Gastrocnemius medialis (tissue), 4 donors: ENCODE measurements around the gene HS3ST6. TPM values are rescaled to one million over a fixed set of nuclear protein-coding genes. Genes with fewer than 3 reads are reported as not detected.

Source experiments
- ATAC-seq, 2 donors: fragments of 150-250 bp; one replicate each; pipeline ENCODE4 v1.9.1; 2016
- DNase-seq, 2 donors: peaks; one replicate each; pipeline ENCODE4 v3.0.0-alpha.2; 2019
- H3K27ac ChIP-seq, 4 donors: fragments of 200-600 bp; sonication (generic); 1 replicate in 1 of 4; 2 replicates in 3 of 4; pipeline ENCODE4 v1.5.1; 2016 to 2018; ENCODE audit warnings: mild to moderate bottlenecking in 2 of 4, moderate library complexity in 1 of 4
- H3K27me3 ChIP-seq, 3 donors: fragments of 200-600 bp; sonication (generic) in 2 of 3; 1 replicate in 1 of 3; 2 replicates in 2 of 3; pipeline versions ENCODE4 v1.5.1 to v1.6.0; 2016 to 2019; ENCODE audit warnings: mild to moderate bottlenecking in 1 of 3, moderate library complexity in 1 of 3
- H3K36me3 ChIP-seq, 2 donors: fragments of 200-600 bp; sonication (generic) in 1 of 2; one replicate each; pipeline ENCODE4 v1.5.1; 2017 to 2018
- H3K4me1 ChIP-seq, 2 donors: fragments of 200-600 bp; sonication (generic) in 1 of 2; one replicate each; pipeline ENCODE4 v1.5.1; 2016 to 2017; ENCODE audit warnings: mild to moderate bottlenecking in 2 of 2
- H3K4me3 ChIP-seq, 4 donors: fragments of 200-600 bp; sonication (generic) in 3 of 4; 1 replicate in 1 of 4; 2 replicates in 3 of 4; pipeline ENCODE4 v1.5.1; 2016 to 2019; ENCODE audit warnings: mild to moderate bottlenecking in 2 of 4
- H3K9me3 ChIP-seq, 3 donors: fragments of 200-600 bp; sonication (generic) in 2 of 3; 1 replicate in 1 of 3; 2 replicates in 2 of 3; pipeline ENCODE4 v1.5.1; 2016 to 2019
- POLR2A ChIP-seq, 2 donors: fragments of 450-650 bp; IDR thresholded peaks; one replicate each; pipeline ENCODE4 v1.6.1; 2017; ENCODE audit warnings: antibody characterized with exemption in 2 of 2, mild to moderate bottlenecking in 2 of 2, moderate library complexity in 2 of 2
- in situ Hi-C, 4 donors: fragments of 200-750 bp; cut with MboI; loops; one replicate each; pipeline versions ENCODE4 v1.15.0 to v1.8.0; 2017; ENCODE audit warnings: low sequenced_read_pairs in 4 of 4
- intact Hi-C: fragments of 100-400 bp; cut with DNase I; formaldehyde crosslinking; loops from one replicate; pipeline ENCODE4 v1.15.1; 2023; ENCODE audit warnings: low total_unique reads
- total RNA-seq, 4 donors: library from RNA; depleted of rRNA; stranded (reverse); fragments of >200 nt; gene quantifications; one replicate each; pipeline versions ENCODE4 v1.1.0 to v1.2.3, GENCODE V29; 2016
- TF ChIP-seq, protein P1 (sequence below), 5 experiments: fragments of 450-650 bp in 3 of 5; fragments of 200-600 bp in 2 of 5; sonication (generic) in 2 of 5; IDR thresholded peaks in 4 of 5; conservative IDR thresholded peaks in 1 of 5; 1 replicate in 4 of 5; 2 replicates in 1 of 5; pipeline ENCODE4 v1.5.1; 2016 to 2019; ENCODE audit warnings: antibody characterized with exemption in 5 of 5, mild to moderate bottlenecking in 3 of 5, moderate library complexity in 3 of 5

Gene HS3ST6
- total RNA-seq, 4 donors from 2014 or later: not detected

DNA sequence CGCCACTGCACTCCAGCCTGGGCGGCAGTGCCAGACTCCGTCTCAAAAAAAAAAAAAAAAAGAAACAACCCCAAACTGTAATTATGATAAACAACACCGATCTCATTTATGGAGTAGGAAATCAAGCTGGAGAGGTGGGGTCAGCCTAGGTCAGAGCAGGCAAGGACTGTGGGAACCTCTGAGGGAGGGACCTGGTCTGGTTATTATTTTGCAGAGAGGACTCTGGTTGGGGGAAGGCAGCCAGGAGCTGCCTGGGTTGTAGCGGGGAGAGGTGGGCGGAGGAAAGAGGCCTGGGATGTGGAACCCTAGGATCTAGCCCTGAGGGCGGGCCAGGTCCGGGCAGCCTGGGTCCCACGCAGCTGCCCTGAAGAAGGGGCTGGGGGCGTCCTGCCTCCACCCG is 10.9 kb upstream of the HS3ST6 start:
- H3K4me1 ChIP-seq: no peaks in the 10 kb centered on the region
- ATAC-seq (peak; percentile 20 to 43), DNase-seq (no peak)
- peak overlapping the region; percentile 49 to 69 (median 66) for H3K4me3 ChIP-seq
- no peaks in the 10 kb centered on the region for H3K36me3 ChIP-seq
- in situ Hi-C loops (loop anchor here in 2 of 4 donors (5.0 kb wide), 2 partner anchors 62 to 67 kb away; no protein-coding TSS in a partner anchor), intact Hi-C loops (loop anchor here (1.0 kb wide), 2 partner anchors 65 to 103 kb away; partner anchors contain the start of gene HAGH)
- H3K9me3 ChIP-seq: no peaks in the 10 kb centered on the region
- H3K27ac ChIP-seq: peak overlapping the region; percentile 52 to 83 (median 76)
- H3K27me3 ChIP-seq: peaks cover 0 to 2% (median 0%) of the 10 kb centered on the region in 3 donors
- TF ChIP-seq POLR2A (IDR thresholded peaks at IDR 0.05): no peak
- TF ChIP-seq, protein P1, sequence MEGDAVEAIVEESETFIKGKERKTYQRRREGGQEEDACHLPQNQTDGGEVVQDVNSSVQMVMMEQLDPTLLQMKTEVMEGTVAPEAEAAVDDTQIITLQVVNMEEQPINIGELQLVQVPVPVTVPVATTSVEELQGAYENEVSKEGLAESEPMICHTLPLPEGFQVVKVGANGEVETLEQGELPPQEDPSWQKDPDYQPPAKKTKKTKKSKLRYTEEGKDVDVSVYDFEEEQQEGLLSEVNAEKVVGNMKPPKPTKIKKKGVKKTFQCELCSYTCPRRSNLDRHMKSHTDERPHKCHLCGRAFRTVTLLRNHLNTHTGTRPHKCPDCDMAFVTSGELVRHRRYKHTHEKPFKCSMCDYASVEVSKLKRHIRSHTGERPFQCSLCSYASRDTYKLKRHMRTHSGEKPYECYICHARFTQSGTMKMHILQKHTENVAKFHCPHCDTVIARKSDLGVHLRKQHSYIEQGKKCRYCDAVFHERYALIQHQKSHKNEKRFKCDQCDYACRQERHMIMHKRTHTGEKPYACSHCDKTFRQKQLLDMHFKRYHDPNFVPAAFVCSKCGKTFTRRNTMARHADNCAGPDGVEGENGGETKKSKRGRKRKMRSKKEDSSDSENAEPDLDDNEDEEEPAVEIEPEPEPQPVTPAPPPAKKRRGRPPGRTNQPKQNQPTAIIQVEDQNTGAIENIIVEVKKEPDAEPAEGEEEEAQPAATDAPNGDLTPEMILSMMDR (IDR thresholded peaks at IDR 0.05 in 4 of 5, conservative IDR thresholded peaks at IDR 0.05 in 1 of 5): no peak

DNA sequence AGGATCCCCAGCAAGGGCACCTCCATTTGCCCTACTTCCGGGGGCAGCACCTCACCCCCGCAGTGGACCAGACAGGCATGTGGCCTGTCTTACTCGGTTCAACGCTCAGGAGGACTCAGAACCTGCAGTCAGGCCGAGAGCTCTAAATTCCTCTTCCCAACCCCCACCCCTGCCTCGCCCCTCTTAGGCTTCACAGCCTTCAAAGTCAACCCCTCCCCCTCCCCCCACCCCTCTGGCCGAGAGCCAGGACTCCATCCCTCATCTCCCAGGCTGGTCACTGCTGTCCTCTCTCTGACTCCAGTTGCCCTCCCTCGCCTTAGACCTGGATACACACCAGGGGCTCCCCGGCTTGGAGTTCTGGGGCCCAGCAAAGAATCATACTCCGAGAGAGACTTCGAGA is 8.1 kb upstream of the HS3ST6 start:
- in situ Hi-C loops (loop anchor here in 2 of 4 donors (5.0 kb wide), 2 partner anchors 59 to 64 kb away; no protein-coding TSS in a partner anchor), intact Hi-C loops (no loop called here)
- no peaks in the 10 kb centered on the region for H3K4me1 ChIP-seq
- H3K27me3 ChIP-seq: peaks cover 25 to 30% (median 27%) of the 10 kb centered on the region in 3 donors
- no peak overlapping the region for H3K4me3 ChIP-seq
- H3K36me3 ChIP-seq: no peaks in the 10 kb centered on the region
- ATAC-seq: no peak
- no peak for DNase-seq
- no peak for TF ChIP-seq POLR2A (IDR thresholded peaks at IDR 0.05)
- TF ChIP-seq, protein P1 (IDR thresholded peaks at IDR 0.05 in 4 of 5, conservative IDR thresholded peaks at IDR 0.05 in 1 of 5): no peak
- H3K27ac ChIP-seq: no peak overlapping the region
- H3K9me3 ChIP-seq: no peaks in the 10 kb centered on the region

DNA sequence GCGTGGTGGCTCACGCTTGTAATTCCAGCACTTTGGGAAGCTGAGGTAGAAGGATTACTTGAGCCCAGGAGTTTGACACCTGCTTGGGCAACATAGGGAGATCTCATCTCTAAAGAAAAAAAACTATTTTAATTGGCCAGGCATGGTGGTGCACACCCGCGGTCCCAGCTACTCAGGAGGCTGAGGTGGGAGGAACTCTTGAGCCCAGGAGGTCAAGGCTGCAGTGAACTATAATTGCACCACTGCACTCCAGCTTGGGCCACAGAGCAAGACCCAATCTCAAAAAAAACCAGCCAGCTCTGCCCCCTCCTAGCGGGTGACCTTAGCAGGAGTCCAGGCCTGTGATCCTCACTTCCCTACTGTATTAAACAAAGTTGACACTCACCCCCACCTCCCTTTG is 5.9 kb upstream of the HS3ST6 start:
- Histone ChIP-seq H3K27me3 (peaks cover 42 to 47% (median 46%) of the 10 kb centered on the region in 3 donors), H3K4me3 (no peak overlapping the region), H3K9me3 (no peaks in the 10 kb centered on the region), H3K4me1 (no peaks in the 10 kb centered on the region), H3K27ac (no peak overlapping the region), H3K36me3 (no peaks in the 10 kb centered on the region)
- DNase-seq: no peak
- in situ Hi-C loops: no loop called here
- no peak for TF ChIP-seq POLR2A (IDR thresholded peaks at IDR 0.05)
- TF ChIP-seq, protein P1 (IDR thresholded peaks at IDR 0.05 in 4 of 5, conservative IDR thresholded peaks at IDR 0.05 in 1 of 5): no peak
- intact Hi-C loops: no loop called here
- no peak for ATAC-seq

DNA sequence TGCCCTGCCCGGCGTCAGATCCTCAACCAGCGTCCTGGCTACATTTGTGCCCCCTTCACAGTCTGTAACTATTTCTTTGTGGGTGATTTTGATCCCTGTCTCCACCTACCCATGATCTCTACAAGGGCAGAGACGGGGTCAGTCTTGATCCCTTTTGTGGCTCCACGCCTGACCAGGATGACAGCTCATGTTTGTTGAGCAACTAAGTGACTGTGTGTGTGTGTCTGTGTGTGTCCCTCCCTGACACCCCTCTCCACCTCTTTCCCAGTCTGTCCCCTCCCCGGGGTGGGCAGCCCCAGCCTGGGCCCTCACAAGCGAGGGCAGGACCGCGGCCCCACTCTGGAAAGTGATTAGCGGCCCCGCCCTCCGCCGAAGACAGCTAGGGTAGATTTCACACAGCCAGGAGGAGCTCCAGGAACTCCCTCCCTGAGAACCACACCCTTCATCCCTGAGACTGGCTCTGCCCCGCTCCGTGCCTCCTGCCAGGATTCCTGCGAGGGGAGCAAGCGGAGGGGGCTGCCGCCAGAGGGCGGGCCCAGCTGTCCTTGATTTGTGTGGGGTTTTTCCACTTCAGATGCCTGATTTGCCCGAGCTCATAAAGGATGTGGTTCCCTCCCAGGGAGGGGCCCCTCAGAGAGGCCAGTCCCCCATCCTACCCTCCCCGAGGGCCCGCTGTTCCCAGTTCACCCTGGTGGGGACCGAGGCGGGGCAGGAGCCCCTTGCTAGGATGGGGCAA is 5.3 kb upstream of the HS3ST6 start:
- in situ Hi-C loops: no loop called here
- Histone ChIP-seq H3K4me3 (no peak overlapping the region), H3K4me1 (no peaks in the 10 kb centered on the region), H3K27ac (no peak overlapping the region), H3K27me3 (peaks cover 48 to 54% (median 52%) of the 10 kb centered on the region in 3 donors), H3K36me3 (no peaks in the 10 kb centered on the region), H3K9me3 (no peaks in the 10 kb centered on the region)
- ATAC-seq: no peak
- DNase-seq: no peak
- intact Hi-C loops: no loop called here
- TF ChIP-seq, protein P1 (IDR thresholded peaks at IDR 0.05 in 4 of 5, conservative IDR thresholded peaks at IDR 0.05 in 1 of 5): peak in 2 of 5 experiments; percentile 22 to 36
- TF ChIP-seq POLR2A (IDR thresholded peaks at IDR 0.05): no peak
